Measurements from ENCODE around the gene BCL2. TPM values are rescaled to one million over a fixed set of nuclear protein-coding genes. Genes with fewer than 3 reads are reported as not detected.

Gene BCL2
- total RNA-seq, 1 donor from 2014 or later: 2.3 TPM

GRCh38 chr18:63155169-63155852, 164.3 kb downstream of the BCL2 start:
- ATAC-seq: peak; percentile 81

GRCh38 chr18:63154350-63155152, 165.0 kb downstream of the BCL2 start:
- ATAC-seq: no peak

- no peak for ATAC-seq
Observed at GRCh38 chr18:63152791-63153190, 166.8 kb downstream of the BCL2 start.

DNA sequence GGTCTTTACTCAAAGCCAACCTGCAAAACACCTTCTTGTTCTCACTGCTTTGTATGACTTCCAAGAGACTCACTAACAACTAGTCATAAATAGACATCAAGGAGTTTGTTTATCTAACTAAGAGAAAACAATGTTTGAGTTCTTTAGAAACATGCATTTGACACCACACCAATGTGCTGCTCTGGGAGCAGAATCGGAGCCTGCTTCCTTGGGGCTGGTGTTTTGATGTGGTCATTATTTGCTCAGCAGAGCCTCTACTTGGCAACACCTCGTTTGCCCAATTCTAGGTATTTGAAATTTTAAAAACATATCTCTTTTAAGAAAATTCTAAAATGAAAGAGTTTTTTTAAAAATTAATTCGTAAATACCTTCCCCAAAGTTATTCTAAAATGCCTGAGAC, 167.5 kb downstream of the BCL2 start:
- ATAC-seq: no peak

GRCh38 chr18:63151539-63151938, 168.0 kb downstream of the BCL2 start:
- ATAC-seq: no peak

DNA sequence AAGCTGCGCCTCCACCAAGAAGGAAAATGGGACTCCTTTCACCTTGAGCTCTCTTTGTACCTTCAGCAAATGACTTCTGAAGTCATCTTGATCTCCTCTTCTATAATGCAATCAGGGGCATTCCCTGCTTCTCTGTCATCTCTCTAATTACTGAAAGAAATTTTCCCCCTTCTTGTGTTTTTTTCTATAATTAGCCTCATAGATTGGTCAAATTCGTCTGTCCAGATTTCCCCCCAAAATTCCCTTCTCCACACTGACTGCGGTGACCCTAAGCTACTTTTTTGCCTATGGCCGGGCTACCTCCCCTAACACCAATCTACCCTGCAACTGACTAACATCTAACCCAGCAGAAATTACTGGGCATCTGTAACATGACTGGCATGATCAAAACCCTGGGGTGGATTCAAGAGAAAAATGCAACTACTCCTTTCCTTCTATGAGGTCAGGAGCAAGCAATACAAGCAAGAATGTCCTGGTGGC, 168.6 kb downstream of the BCL2 start:
- no peak for ATAC-seq

- ATAC-seq: no peak
Observed at GRCh38 chr18:63150326-63150725, 169.2 kb downstream of the BCL2 start.

DNA sequence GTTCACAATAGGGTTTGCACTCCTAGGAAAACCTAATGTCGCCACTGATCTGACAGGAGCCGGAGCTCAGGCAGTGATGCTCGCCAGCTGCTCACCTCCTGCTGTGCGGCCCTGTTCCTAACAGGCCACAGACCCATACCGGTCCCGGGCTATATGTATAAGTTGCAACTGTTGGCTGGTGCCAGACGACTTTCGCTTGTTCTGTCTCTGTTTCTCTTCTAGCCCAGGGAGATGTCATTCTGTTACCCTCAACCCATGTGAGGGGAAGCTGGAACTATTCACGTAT, 170.3 kb downstream of the BCL2 start:
- ATAC-seq: no peak

- no peak for ATAC-seq
Observed at GRCh38 chr18:63148449-63149301, 170.9 kb downstream of the BCL2 start.

GRCh38 chr18:63147973-63148372, 171.6 kb downstream of the BCL2 start:
- ATAC-seq: no peak

DNA sequence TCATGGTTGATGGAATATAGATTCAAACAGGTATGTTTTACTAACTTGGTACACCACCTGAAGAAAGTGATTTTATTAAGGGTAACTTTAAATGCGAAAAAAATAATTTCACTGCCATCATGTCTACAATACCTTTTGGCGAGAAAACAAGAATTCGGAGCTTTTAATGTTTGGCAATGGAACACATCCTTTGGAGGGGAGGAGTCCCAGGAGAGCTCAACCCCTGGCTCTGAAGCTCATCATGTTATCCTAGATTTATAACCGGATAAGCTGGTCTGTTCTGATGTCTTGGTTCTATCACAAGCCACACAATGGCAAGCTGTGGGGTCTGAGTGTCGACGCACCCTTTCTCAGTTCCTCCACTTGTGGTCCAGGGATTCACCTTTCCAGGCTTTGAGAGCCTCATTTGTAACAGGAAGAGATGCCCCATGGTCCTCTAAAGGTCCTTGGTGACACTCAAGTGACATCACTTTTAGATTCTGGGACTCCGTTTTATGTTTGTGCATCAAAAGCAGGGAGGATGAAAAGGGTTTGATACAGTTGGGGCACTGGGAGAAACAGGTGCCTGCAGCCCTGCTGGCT, 172.7 kb downstream of the BCL2 start:
- no peak for ATAC-seq

- no peak for ATAC-seq
Observed at GRCh38 chr18:63145851-63146555, 173.6 kb downstream of the BCL2 start.

GRCh38 chr18:63145166-63145850, 174.3 kb downstream of the BCL2 start:
- no peak for ATAC-seq

- no peak for ATAC-seq
Observed at GRCh38 chr18:63144748-63145147, 174.8 kb downstream of the BCL2 start.

GRCh38 chr18:63143330-63143771, 176.2 kb downstream of the BCL2 start:
- no peak for ATAC-seq

- no peak for ATAC-seq
Observed at GRCh38 chr18:63142594-63143225, 176.9 kb downstream of the BCL2 start.

DNA sequence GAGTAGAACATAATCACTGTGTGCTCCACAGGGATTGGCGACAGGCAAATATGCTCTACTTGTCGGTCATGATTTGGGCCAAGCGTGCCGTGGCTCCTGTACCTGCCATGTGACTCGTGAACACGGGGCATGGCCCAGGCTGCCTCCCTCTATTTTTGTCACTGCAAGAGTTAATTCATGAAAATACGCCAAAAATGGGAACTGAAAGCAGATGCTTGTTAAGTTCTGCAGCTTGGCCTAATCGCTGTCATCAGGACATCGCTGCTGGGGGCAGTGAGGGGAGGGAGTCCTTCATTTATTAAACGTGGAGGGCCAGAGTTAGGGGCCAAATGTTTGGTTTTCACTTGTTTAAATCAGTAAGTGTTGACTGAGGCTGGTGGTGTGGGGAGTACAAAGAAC, 177.8 kb downstream of the BCL2 start:
- no peak for ATAC-seq

- ATAC-seq: no peak
Observed at GRCh38 chr18:63140997-63141777, 178.4 kb downstream of the BCL2 start.

DNA sequence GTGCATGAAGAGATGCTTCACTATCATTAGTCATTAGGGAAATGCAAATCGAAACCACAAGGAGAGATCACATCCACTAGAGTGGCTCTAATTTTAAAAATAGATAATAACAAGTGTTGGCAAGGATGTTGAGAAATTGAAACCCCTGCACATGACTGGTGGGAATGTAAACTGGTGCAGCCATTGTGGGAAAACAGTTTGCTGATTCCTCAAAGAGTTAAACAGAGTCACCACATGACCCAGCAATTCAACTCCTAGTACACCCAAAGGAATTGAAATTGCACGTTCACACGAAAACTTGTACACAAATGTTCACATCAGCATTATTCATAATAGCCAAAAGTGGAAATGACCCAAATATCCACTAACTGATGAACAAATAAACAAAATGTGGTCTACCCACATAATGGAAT, 179.5 kb downstream of the BCL2 start:
- ATAC-seq: no peak
